HEK293T (cell line): ENCODE results near the gene LIMD2.

Experiments
- CTBP1 ChIP-seq: fragments of 450-650 bp; IDR thresholded peaks from 2 replicates; pipeline ENCODE4 v1.6.1; 2016; ENCODE audit warnings: borderline replicate concordance
- ELF4 ChIP-seq: fragments of 450-650 bp; IDR thresholded peaks from 2 replicates; pipeline ENCODE4 v1.6.1; 2017; ENCODE audit warnings: antibody characterized with exemption
- FOXA1 ChIP-seq: fragments of 450-650 bp; IDR thresholded peaks from 2 replicates; pipeline ENCODE4 v1.6.1; 2016; ENCODE audit warnings: mild to moderate bottlenecking
- FOXK2 ChIP-seq: fragments of 450-650 bp; IDR thresholded peaks from 2 replicates; pipeline ENCODE4 v1.6.1; 2016; ENCODE audit warnings: mild to moderate bottlenecking
- FOXM1 ChIP-seq: fragments of 450-650 bp; IDR thresholded peaks from 2 replicates; pipeline ENCODE4 v1.6.1; 2017; ENCODE audit warnings: mild to moderate bottlenecking, borderline replicate concordance
- HDGF ChIP-seq: fragments of 450-650 bp; IDR thresholded peaks from 2 replicates; pipeline ENCODE4 v1.6.1; 2017; ENCODE audit warnings: antibody characterized with exemption, borderline replicate concordance
- LEF1 ChIP-seq: fragments of 450-650 bp; IDR thresholded peaks from 2 replicates; pipeline ENCODE4 v1.6.1; 2017; ENCODE audit warnings: mild to moderate bottlenecking, borderline replicate concordance
- NFRKB ChIP-seq: fragments of 450-650 bp; IDR thresholded peaks from 2 replicates; pipeline ENCODE4 v1.6.1; 2016; ENCODE audit warnings: mild to moderate bottlenecking, moderate library complexity
- PKNOX1 ChIP-seq: fragments of 450-650 bp; IDR thresholded peaks from 2 replicates; pipeline ENCODE4 v1.6.1; 2016
- SP1 ChIP-seq: fragments of 450-650 bp; IDR thresholded peaks from 2 replicates; pipeline ENCODE4 v1.6.1; 2017
- SUZ12 ChIP-seq: fragments of 450-650 bp; IDR thresholded peaks from 2 replicates; pipeline ENCODE4 v1.6.1; 2016; ENCODE audit warnings: mild to moderate bottlenecking
- TARDBP ChIP-seq: fragments of 450-650 bp; IDR thresholded peaks from 2 replicates; pipeline ENCODE4 v1.6.1; 2016

- no peak for TF ChIP-seq FOXM1
- no peak for TF ChIP-seq NFRKB
- TF ChIP-seq ELF4, result no peak
- TF ChIP-seq FOXK2, result no peak
- TF ChIP-seq PKNOX1, result no peak
- no peak for TF ChIP-seq SUZ12
- no peak for TF ChIP-seq FOXA1
- no peak for TF ChIP-seq SP1
- no peak for TF ChIP-seq LEF1
- TF ChIP-seq HDGF, result no peak
- TF ChIP-seq CTBP1, result no peak
- no peak for TF ChIP-seq TARDBP
Observed at GRCh38 chr17:63697341-63698286, 2.3 kb downstream of the LIMD2 start.
